H9 (cell line): ENCODE results near the gene THSD7B. TPM values are rescaled to one million over a fixed set of nuclear protein-coding genes. Genes with fewer than 3 reads are reported as not detected.

Source experiments
- DNase-seq: peaks from one replicate; pipeline ENCODE4 v3.0.0-alpha.2; 2017
- H2AFZ ChIP-seq: one replicate; pipeline ENCODE4 v1.6.1; 2013; ENCODE audit warnings: mild to moderate bottlenecking, low read length, control low read depth, moderate library complexity
- H2AK5ac ChIP-seq: 2 replicates; pipeline ENCODE4 v1.6.1; 2013; ENCODE audit warnings: low read length, control low read depth, mixed read lengths; ENCODE audit not compliant: insufficient read length
- H2BK120ac ChIP-seq: one replicate; pipeline ENCODE4 v1.6.1; 2013; ENCODE audit warnings: low read depth, mild to moderate bottlenecking, low read length, control low read depth, inconsistent platforms; ENCODE audit not compliant: poor library complexity, severe bottlenecking
- H2BK12ac ChIP-seq: 2 replicates; pipeline ENCODE4 v1.6.1; 2013; ENCODE audit warnings: low read length, control low read depth, mixed read lengths, low read depth; ENCODE audit not compliant: insufficient read length
- H2BK15ac ChIP-seq: 2 replicates; pipeline ENCODE4 v1.6.1; 2013; ENCODE audit warnings: low read depth, low read length, control low read depth
- H2BK20ac ChIP-seq: one replicate; pipeline ENCODE4 v1.6.1; 2013; ENCODE audit warnings: low read depth, mild to moderate bottlenecking, low read length, control low read depth, inconsistent platforms; ENCODE audit not compliant: poor library complexity, severe bottlenecking
- H2BK5ac ChIP-seq: 2 replicates; pipeline ENCODE4 v1.6.1; 2013; ENCODE audit warnings: low read length, control low read depth, mixed read lengths; ENCODE audit not compliant: insufficient read length
- H3K14ac ChIP-seq: 2 replicates; pipeline ENCODE4 v1.6.1; 2013; ENCODE audit warnings: low read length, control low read depth; ENCODE audit not compliant: insufficient read depth
- H3K18ac ChIP-seq: 2 replicates; pipeline ENCODE4 v1.6.1; 2013; ENCODE audit warnings: low read depth, mild to moderate bottlenecking, mixed read lengths, low read length, control low read depth; ENCODE audit not compliant: insufficient read length
- H3K23ac ChIP-seq: 2 replicates; pipeline ENCODE4 v1.6.1; 2013; ENCODE audit warnings: low read length, control low read depth, mixed read lengths, low read depth; ENCODE audit not compliant: insufficient read length
- H3K23me2 ChIP-seq: 2 replicates; pipeline ENCODE4 v1.6.1; 2013; ENCODE audit warnings: low read depth, mild to moderate bottlenecking, mixed read lengths, low read length, control low read depth; ENCODE audit not compliant: insufficient read length, poor library complexity, severe bottlenecking
- H3K27ac ChIP-seq: 2 replicates; pipeline ENCODE4 v1.5.1; 2013; ENCODE audit warnings: low read length, control low read depth, mixed read lengths, low read depth; ENCODE audit not compliant: insufficient read length
- H3K27me3 ChIP-seq: 2 replicates; pipeline ENCODE4 v1.6.1; 2013; ENCODE audit warnings: low read length, control low read depth, inconsistent platforms; ENCODE audit not compliant: insufficient read depth
- H3K4ac ChIP-seq: 2 replicates; pipeline ENCODE4 v1.6.1; 2013; ENCODE audit warnings: low read depth, mild to moderate bottlenecking, control low read depth, inconsistent platforms, low read length, moderate library complexity
- H3K4me1 ChIP-seq: 2 replicates; pipeline ENCODE4 v1.6.1; 2013; ENCODE audit warnings: low read length, control low read depth, inconsistent platforms; ENCODE audit not compliant: insufficient read depth
- H3K4me2 ChIP-seq: 2 replicates; pipeline ENCODE4 v1.6.1; 2013; ENCODE audit warnings: low read length, control low read depth, mixed read lengths; ENCODE audit not compliant: insufficient read length, insufficient read depth
- H3K56ac ChIP-seq: 2 replicates; pipeline ENCODE4 v1.6.1; 2013; ENCODE audit warnings: low read depth, mild to moderate bottlenecking, mixed read lengths, low read length, control low read depth; ENCODE audit not compliant: insufficient read length
- H3K79me1 ChIP-seq: 2 replicates; pipeline ENCODE4 v1.6.1; 2013; ENCODE audit warnings: low read depth, mild to moderate bottlenecking, moderate library complexity, low read length, control low read depth, inconsistent platforms; ENCODE audit not compliant: insufficient read depth, poor library complexity, severe bottlenecking
- H3K79me2 ChIP-seq: 2 replicates; pipeline ENCODE4 v1.6.1; 2013; ENCODE audit warnings: low read length, control low read depth, inconsistent platforms; ENCODE audit not compliant: insufficient read depth
- H3K9ac ChIP-seq: 2 replicates; pipeline ENCODE4 v1.6.1; 2013; ENCODE audit warnings: low read length, control low read depth, mixed read lengths; ENCODE audit not compliant: insufficient read length; ENCODE audit errors: extremely low read depth
- H3K9me3 ChIP-seq: one replicate; pipeline ENCODE4 v1.6.1; 2013; ENCODE audit warnings: low read depth, low read length, inconsistent platforms; ENCODE audit not compliant: control insufficient read depth
- H3T11ph ChIP-seq: one replicate; pipeline ENCODE4 v1.6.1; 2013; ENCODE audit warnings: mild to moderate bottlenecking, low read length, control low read depth, inconsistent platforms
- H4K20me1 ChIP-seq: one replicate; pipeline ENCODE4 v1.6.1; 2013; ENCODE audit not compliant: control insufficient read depth, insufficient read length, insufficient read depth
- H4K5ac ChIP-seq: 2 replicates; pipeline ENCODE4 v1.6.1; 2013; ENCODE audit warnings: low read depth, mild to moderate bottlenecking, mixed read lengths, low read length, control low read depth; ENCODE audit not compliant: insufficient read length
- H4K8ac ChIP-seq: replicated peaks from 2 replicates; pipeline ENCODE4 v1.6.1; 2013; ENCODE audit warnings: low read length, control low read depth, mixed read lengths, low read depth; ENCODE audit not compliant: insufficient read length
- H4K91ac ChIP-seq: 2 replicates; pipeline ENCODE4 v1.6.1; 2013; ENCODE audit warnings: low read depth, mild to moderate bottlenecking, moderate library complexity, mixed read lengths, low read length, control low read depth; ENCODE audit not compliant: insufficient read length
- H3K27ac Mint-ChIP-seq, 3 experiments: 2 replicates in 2 of 3; 3 replicates in 1 of 3; pipeline ENCODE4 v1.8.0; 2020 to 2021; ENCODE audit warnings: mixed read lengths in 3 of 3, mild to moderate bottlenecking in 1 of 3, moderate library complexity in 1 of 3
- H3K27me3 Mint-ChIP-seq: 2 replicates; pipeline ENCODE4 v1.8.0; 2021; ENCODE audit warnings: low read depth, mild to moderate bottlenecking, moderate library complexity, mixed read lengths
- H3K36me3 Mint-ChIP-seq, 3 experiments: 2 replicates in 2 of 3; 3 replicates in 1 of 3; pipeline ENCODE4 v1.8.0; 2020 to 2021; ENCODE audit warnings: low read depth in 3 of 3, mixed read lengths in 3 of 3; ENCODE audit not compliant: insufficient read depth in 1 of 3
- H3K4me1 Mint-ChIP-seq, 2 experiments: 2 replicates each; pipeline ENCODE4 v1.8.0; 2020; ENCODE audit warnings: mixed read lengths in 2 of 2
- H3K4me3 Mint-ChIP-seq, 2 experiments: 2 replicates in 1 of 2; 3 replicates in 1 of 2; pipeline ENCODE4 v1.8.0; 2020 to 2021; ENCODE audit warnings: mild to moderate bottlenecking in 2 of 2, mixed read lengths in 2 of 2, moderate library complexity in 1 of 2
- H3K9me3 Mint-ChIP-seq, 2 experiments: 2 replicates in 1 of 2; 3 replicates in 1 of 2; pipeline ENCODE4 v1.8.0; 2020; ENCODE audit warnings: mild to moderate bottlenecking in 2 of 2, mixed read lengths in 2 of 2, moderate library complexity in 1 of 2
- CTCF ChIP-seq: fragments of 200-600 bp; sonication (generic); conservative IDR thresholded peaks from 3 replicates; pipeline ENCODE4 v1.8.0; 2021; ENCODE audit warnings: antibody characterized with exemption, mild to moderate bottlenecking
- WGBS: extraction: QIAGEN DNeasy Blood & Tissue Kit; methylation state at CpG from one replicate; pipeline ENCODE4 v1.1.7; 2013; ENCODE audit warnings: missing lambda C conversion rate, low lambda C conversion rate, mixed read lengths; ENCODE audit not compliant: insufficient read length; ENCODE audit errors: extremely low coverage; 5-methylcytosine and 5-hydroxymethylcytosine counted together
- total RNA-seq: library from RNA; stranded (reverse); gene quantifications from 2 replicates; pipeline ENCODE4 v1.2.1, GENCODE V29; 2021

Gene THSD7B
- total RNA-seq, 1 experiment from 2014 or later, result 0.85 TPM

GRCh38 chr2:137508739-137509384, 743.5 kb downstream of the THSD7B start:
- no CpG with 5 or more reads among the region's 5 CpGs for WGBS
- H2BK120ac ChIP-seq, result no peak overlapping the region
- no peaks in the 10 kb centered on the region for H3K79me2 ChIP-seq
- H4K5ac ChIP-seq, result no peak overlapping the region
- no peaks in the 10 kb centered on the region for H3K79me1 ChIP-seq
- H3K36me3 Mint-ChIP-seq, result no peaks in the 10 kb centered on the region; a peak in 1 of 7 replicates
- peaks cover 17 to 19% of the 10 kb centered on the region in 2 experiments for H3K4me1 Mint-ChIP-seq
- no peak overlapping the region for H2BK5ac ChIP-seq
- H3K9ac ChIP-seq, result no peak overlapping the region
- no peaks in the 10 kb centered on the region for H3K9me3 ChIP-seq
- H3K23me2 ChIP-seq, result no peaks in the 10 kb centered on the region
- H4K91ac ChIP-seq, result no peak overlapping the region
- H3K4me1 ChIP-seq, result no peaks in the 10 kb centered on the region
- no peak overlapping the region for H3K4me3 Mint-ChIP-seq
- no peak overlapping the region for H3K4me2 ChIP-seq
- H4K20me1 ChIP-seq, result no peaks in the 10 kb centered on the region
- no peak overlapping the region for H3K18ac ChIP-seq
- H2BK20ac ChIP-seq, result no peak overlapping the region
- no peaks in the 10 kb centered on the region for H3K27me3 ChIP-seq
- DNase-seq, result peak; percentile 42
- no peak overlapping the region for H2BK12ac ChIP-seq
- no peaks in the 10 kb centered on the region for H3K9me3 Mint-ChIP-seq
- no peak overlapping the region for H3K27ac Mint-ChIP-seq
- H3K4ac ChIP-seq, result no peak overlapping the region
- no peak overlapping the region for H2AFZ ChIP-seq
- no peak overlapping the region for H3K27ac ChIP-seq
- H4K8ac ChIP-seq, result no peak overlapping the region
- H3K14ac ChIP-seq, result no peak overlapping the region
- 0 out of 3 replicates have a peak, but pooled peaks have one; percentile 15 for TF ChIP-seq CTCF
- no peak overlapping the region for H3T11ph ChIP-seq
- H2AK5ac ChIP-seq, result no peak overlapping the region
- H3K23ac ChIP-seq, result no peak overlapping the region
- no peaks in the 10 kb centered on the region for H3K27me3 Mint-ChIP-seq
- no peak overlapping the region for H3K56ac ChIP-seq
- no peak overlapping the region for H2BK15ac ChIP-seq
